HG03521 (cell line): ENCODE results near the gene ARMS2.

ENCODE experiments used
- ATAC-seq: cut with Tn5 transposase; IDR thresholded peaks from one replicate; pipeline ENCODE4 v1.9.1; 2021; ENCODE audit warnings: mild to moderate bottlenecking, moderate library complexity; ENCODE audit not compliant: unreplicated experiment

Gene ARMS2

GRCh38 chr10:122454603-122455080 is at the start of gene ARMS2:
Gene ARMS2, plus strand, starts transcription at chr10:122454653. Its CDS starts 75 bp downstream, at chr10:122454728.
- ATAC-seq = no peak

GRCh38 chr10:122407375-122408125 is 46.9 kb upstream of the ARMS2 start:
- no peak for ATAC-seq

- no peak for ATAC-seq
These were observed 41.1 kb upstream of the ARMS2 start for GRCh38 chr10:122413327-122413726.

GRCh38 chr10:122417667-122418066 is 36.8 kb upstream of the ARMS2 start:
- no peak for ATAC-seq

- no peak for ATAC-seq
These were observed 35.4 kb upstream of the ARMS2 start for GRCh38 chr10:122419016-122419415.

- ATAC-seq = no peak
These were observed 34.4 kb upstream of the ARMS2 start for GRCh38 chr10:122419876-122420623.

- no peak for ATAC-seq
These were observed 33.8 kb upstream of the ARMS2 start for GRCh38 chr10:122420624-122421007.

- no peak for ATAC-seq
These were observed 33.3 kb upstream of the ARMS2 start for GRCh38 chr10:122421054-122421625.

- ATAC-seq = no peak
These were observed 32.7 kb upstream of the ARMS2 start for GRCh38 chr10:122421742-122422141.

GRCh38 chr10:122422266-122422989 is 32.0 kb upstream of the ARMS2 start:
- no peak for ATAC-seq

GRCh38 chr10:122424059-122424458 is 30.4 kb upstream of the ARMS2 start:
- ATAC-seq = no peak

GRCh38 chr10:122426829-122427228 is 27.6 kb upstream of the ARMS2 start:
- ATAC-seq = no peak

GRCh38 chr10:122427280-122427679 is 27.2 kb upstream of the ARMS2 start:
- ATAC-seq = no peak

GRCh38 chr10:122435212-122435827 is 19.1 kb upstream of the ARMS2 start:
- no peak for ATAC-seq

GRCh38 chr10:122441961-122442360 is 12.5 kb upstream of the ARMS2 start:
- ATAC-seq = no peak

- no peak for ATAC-seq
These were observed 9.0 kb upstream of the ARMS2 start for GRCh38 chr10:122445469-122445868.

- ATAC-seq = no peak
These were observed 8.5 kb upstream of the ARMS2 start for GRCh38 chr10:122445904-122446303.

- no peak for ATAC-seq
These were observed 7.6 kb upstream of the ARMS2 start for GRCh38 chr10:122446668-122447423.

- no peak for ATAC-seq
These were observed 5.9 kb upstream of the ARMS2 start for GRCh38 chr10:122448600-122448999.

- ATAC-seq = no peak
These were observed 5.3 kb upstream of the ARMS2 start for GRCh38 chr10:122449153-122449552.
